HepG2 (cell line): ENCODE results near the gene FGA. TPM values are rescaled to one million over a fixed set of nuclear protein-coding genes. Genes with fewer than 3 reads are reported as not detected.
A peak's percentile ranks its signal among the peaks of the same experiment; 100 is the strongest.

Experiments used
- ATAC-seq: fragments of 200-7000 bp; cut with Tn5 transposase; 3 replicates; pipeline ENCODE4 v1.9.1; 2020; ENCODE audit warnings: mild to moderate bottlenecking, moderate library complexity
- BruUV-seq: library from RNA; stranded (reverse); fragments of 400-500 nt; replicated peaks from 2 replicates; lab custom pipeline; 2021; lab: Mats Ljungman, UMichigan
- CTCF ChIA-PET: fragments of 300-600 bp; formaldehyde crosslinking; extraction: SDS; loops from one replicate; lab custom pipeline; 2021; ENCODE audit warnings: low total read pairs, inconsistent platforms, low intra/inter-chr PET ratio; lab: Yijun Ruan, JAX
- POLR2A ChIA-PET: fragments of 350-600 bp; sonication (Branson Sonifier 250); formaldehyde crosslinking; loops from one replicate; lab custom pipeline; 2020; ENCODE audit warnings: antibody characterized with exemption, inconsistent platforms; lab: Yijun Ruan, JAX
- DNase-seq: peaks from one replicate; pipeline ENCODE4 v3.0.0-alpha.2; 2015; ENCODE audit warnings: low spot score
- FAIRE-seq: peaks from 3 replicates; lab custom pipeline; 2011; peaks lifted over from hg19 to GRCh38; lab: Jason Lieb, UNC
- H2AFZ ChIP-seq: one replicate; pipeline ENCODE4 v1.6.1; 2011; ENCODE audit warnings: low read length, inconsistent platforms
- H3K27ac ChIP-seq: fragments of 300-600 bp; 3 replicates; pipeline ENCODE4 v1.8.0; 2011; ENCODE audit warnings: mixed run types, mild to moderate bottlenecking, mixed read lengths, low read length, inconsistent platforms; ENCODE audit not compliant: insufficient read depth; ENCODE audit errors: extremely low read length
- H3K27me3 ChIP-seq, 2 experiments: fragments of 200-600 bp in 1 of 2; 2 replicates in 1 of 2; 3 replicates in 1 of 2; pipeline versions ENCODE4 v1.6.0 to v1.8.0; 2011; ENCODE audit warnings: low read length in 2 of 2, mild to moderate bottlenecking in 2 of 2, moderate library complexity in 2 of 2, inconsistent platforms in 1 of 2; ENCODE audit not compliant: insufficient read depth in 2 of 2, control insufficient read depth in 1 of 2
- H3K36me3 ChIP-seq, 2 experiments: fragments of 200-600 bp in 1 of 2; replicated peaks in 1 of 2; 2 replicates in 1 of 2; 3 replicates in 1 of 2; pipeline versions ENCODE4 v1.5.1 to v1.8.0; 2011; ENCODE audit warnings: low read length in 2 of 2, inconsistent platforms in 1 of 2; ENCODE audit not compliant: insufficient read depth in 2 of 2, control insufficient read depth in 1 of 2
- H3K4me1 ChIP-seq: 2 replicates; pipeline ENCODE4 v1.5.1; 2012; ENCODE audit warnings: low read length, inconsistent platforms; ENCODE audit not compliant: insufficient read depth
- H3K4me2 ChIP-seq: 2 replicates; pipeline ENCODE4 v1.6.0; 2011; ENCODE audit warnings: low read depth, low read length, inconsistent platforms
- H3K4me3 ChIP-seq, 3 experiments: fragments of 200-600 bp in 1 of 3; sonication (generic), shearing (Covaris generic) in 1 of 3; replicated peaks in 1 of 3; 2 replicates each; pipeline ENCODE4 v1.5.1; 2011 to 2016; ENCODE audit warnings: low read length in 3 of 3, inconsistent platforms in 2 of 3, low read depth in 2 of 3, mild to moderate bottlenecking in 2 of 3, control low read depth in 1 of 3, mixed read lengths in 1 of 3; ENCODE audit not compliant: insufficient read depth in 1 of 3
- H3K79me2 ChIP-seq: one replicate; pipeline ENCODE4 v1.6.1; 2011; ENCODE audit warnings: low read length, inconsistent platforms; ENCODE audit not compliant: insufficient read depth
- H3K9ac ChIP-seq: 2 replicates; pipeline ENCODE4 v1.6.0; 2011; ENCODE audit warnings: mild to moderate bottlenecking, low read depth, low read length, inconsistent platforms; ENCODE audit not compliant: insufficient read depth
- H3K9me3 ChIP-seq: 2 replicates; pipeline ENCODE4 v1.5.1; 2012; ENCODE audit warnings: mild to moderate bottlenecking, low read length
- H4K20me1 ChIP-seq: 2 replicates; pipeline ENCODE4 v1.6.0; 2011; ENCODE audit warnings: inconsistent platforms, mild to moderate bottlenecking, low read length, moderate library complexity; ENCODE audit not compliant: insufficient read depth
- BRCA1 ChIP-seq: sonication (generic); formaldehyde crosslinking; IDR thresholded peaks from 2 replicates; pipeline ENCODE4 v1.4.0; 2020; ENCODE audit warnings: missing genetic modification reagents
- KAT8 ChIP-seq: IDR thresholded peaks from 2 replicates; pipeline ENCODE4 v1.6.1; 2016; ENCODE audit warnings: missing genetic modification reagents, missing compliant biosample characterization
- MAF1 ChIP-seq: sonication (generic); formaldehyde crosslinking; IDR thresholded peaks from 2 replicates; pipeline ENCODE4 v1.5.0; 2020; ENCODE audit warnings: missing genetic modification reagents, borderline replicate concordance
- MAZ ChIP-seq, 2 experiments: sonication (generic) in 1 of 2; formaldehyde crosslinking in 1 of 2; IDR thresholded peaks; 2 replicates each; pipeline versions ENCODE4 v1.5.0 to v1.6.1; 2012 to 2020; ENCODE audit warnings: low read depth in 2 of 2, mild to moderate bottlenecking in 2 of 2, borderline replicate concordance in 1 of 2, improper control_type of control experiment in 1 of 2, low read length in 1 of 2, missing genetic modification reagents in 1 of 2, moderate library complexity in 1 of 2
- NCOA1 ChIP-seq: sonication (generic); formaldehyde crosslinking; IDR thresholded peaks from 2 replicates; pipeline ENCODE4 v1.9.0; 2021; ENCODE audit warnings: missing genetic modification reagents
- NCOA5 ChIP-seq: sonication (generic); formaldehyde crosslinking; IDR thresholded peaks from 2 replicates; pipeline ENCODE4 v1.4.0; 2020; ENCODE audit warnings: missing genetic modification reagents
- NFKBIZ ChIP-seq: IDR thresholded peaks from 2 replicates; pipeline ENCODE4 v1.6.1; 2018; ENCODE audit warnings: missing genetic modification reagents, missing compliant biosample characterization
- NR1H2 ChIP-seq: sonication (generic); formaldehyde crosslinking; IDR thresholded peaks from 2 replicates; pipeline ENCODE4 v1.8.1; 2022; ENCODE audit warnings: low read depth, missing genetic modification reagents, borderline replicate concordance
- POLR2AphosphoS2 ChIP-seq: IDR thresholded peaks from 2 replicates; pipeline ENCODE4 v1.6.1; 2011; ENCODE audit warnings: low read depth, low read length, improper control_type of control experiment
- SOX5 ChIP-seq: IDR thresholded peaks from 2 replicates; pipeline ENCODE4 v1.6.1; 2016; ENCODE audit warnings: borderline replicate concordance
- SRSF1 ChIP-seq: fragments of 200-400 bp; formaldehyde crosslinking; optimal IDR thresholded peaks from 2 replicates; pipeline ENCODE3; 2017; ENCODE audit warnings: mild to moderate bottlenecking, low read depth, low read length, moderate library complexity
- ZBTB38 ChIP-seq: sonication (generic); formaldehyde crosslinking; IDR thresholded peaks from 2 replicates; pipeline ENCODE4 v1.5.1; 2020; ENCODE audit warnings: mild to moderate bottlenecking, missing genetic modification reagents
- ZNF10 ChIP-seq: sonication (generic); formaldehyde crosslinking; IDR thresholded peaks from 2 replicates; pipeline ENCODE4 v1.4.0; 2020; ENCODE audit warnings: mild to moderate bottlenecking, low read depth, missing genetic modification reagents, borderline replicate concordance
- ZNF329 ChIP-seq: sonication (generic); formaldehyde crosslinking; IDR thresholded peaks from 2 replicates; pipeline ENCODE4 v1.9.0; 2021; ENCODE audit warnings: low read depth, mild to moderate bottlenecking, missing genetic modification reagents
- ZNF510 ChIP-seq: sonication (generic); formaldehyde crosslinking; IDR thresholded peaks from 2 replicates; pipeline ENCODE4 v1.4.0; 2020; ENCODE audit warnings: low read depth, mild to moderate bottlenecking, missing genetic modification reagents
- ZNF790 ChIP-seq: sonication (generic); formaldehyde crosslinking; IDR thresholded peaks from 2 replicates; pipeline ENCODE4 v1.8.0; 2022; ENCODE audit warnings: missing genetic modification reagents, mild to moderate bottlenecking, borderline replicate concordance
- WGBS: methylation state at CpG from one replicate; pipeline ENCODE4 v1.1.6; 2017; ENCODE audit warnings: low lambda C conversion rate; 5-methylcytosine and 5-hydroxymethylcytosine counted together
- in situ Hi-C: cut with HindIII; loops from 2 replicates; pipeline ENCODE4 v1.10.0; 2017; ENCODE audit warnings: low pct_unique_long_range_greater_than_20kb; ENCODE audit not compliant: extremely low pct_ligation_motif_present
- intact Hi-C: fragments of 100-400 bp; cut with micrococcal nuclease; formaldehyde crosslinking; loops from one replicate; pipeline ENCODE4 v1.10.0; 2022; ENCODE audit not compliant: unreplicated experiment
- polyA plus RNA-seq, 8 experiments: library from polyadenylated mRNA; depleted of rRNA in 3 of 8; stranded (reverse) in 7 of 8; unstranded in 1 of 8; fragments of >200 nt; fragmentation: Illumina TruSeq in 4 of 8; extraction: Trizol in 4 of 8; gene quantifications; 2 replicates each; pipeline versions ENCODE4 v1.2.1 to v1.2.3, GENCODE V29; 2011 to 2016; ENCODE audit warnings: low read depth in 4 of 8, missing spikeins in 1 of 8, mixed read lengths in 1 of 8; ENCODE audit not compliant: insufficient read depth in 1 of 8
- total RNA-seq, 5 experiments: library from RNA; depleted of rRNA; stranded (reverse); fragments of >200 nt; fragmentation: Illumina TruSeq; extraction: Trizol; gene quantifications; 2 replicates each; pipeline ENCODE4 v1.2.3, GENCODE V29; 2016; ENCODE audit warnings: low read depth in 1 of 5
- TF ChIP-seq, protein P1 (sequence below): sonication (generic); formaldehyde crosslinking; IDR thresholded peaks from 2 replicates; pipeline ENCODE4 v1.4.0; 2020; ENCODE audit warnings: missing genetic modification reagents
- TF ChIP-seq, protein P2 (sequence below): sonication (generic); formaldehyde crosslinking; IDR thresholded peaks from 2 replicates; pipeline ENCODE4 v1.8.1; 2022; ENCODE audit warnings: mild to moderate bottlenecking, missing genetic modification reagents

The FGA gene
- total and polyA plus RNA-seq, 2 of the 13 experiments (the other 11 are each of a cell fraction or from before 2014, with no cell fraction given), result 640 to 1,523 TPM

DNA sequence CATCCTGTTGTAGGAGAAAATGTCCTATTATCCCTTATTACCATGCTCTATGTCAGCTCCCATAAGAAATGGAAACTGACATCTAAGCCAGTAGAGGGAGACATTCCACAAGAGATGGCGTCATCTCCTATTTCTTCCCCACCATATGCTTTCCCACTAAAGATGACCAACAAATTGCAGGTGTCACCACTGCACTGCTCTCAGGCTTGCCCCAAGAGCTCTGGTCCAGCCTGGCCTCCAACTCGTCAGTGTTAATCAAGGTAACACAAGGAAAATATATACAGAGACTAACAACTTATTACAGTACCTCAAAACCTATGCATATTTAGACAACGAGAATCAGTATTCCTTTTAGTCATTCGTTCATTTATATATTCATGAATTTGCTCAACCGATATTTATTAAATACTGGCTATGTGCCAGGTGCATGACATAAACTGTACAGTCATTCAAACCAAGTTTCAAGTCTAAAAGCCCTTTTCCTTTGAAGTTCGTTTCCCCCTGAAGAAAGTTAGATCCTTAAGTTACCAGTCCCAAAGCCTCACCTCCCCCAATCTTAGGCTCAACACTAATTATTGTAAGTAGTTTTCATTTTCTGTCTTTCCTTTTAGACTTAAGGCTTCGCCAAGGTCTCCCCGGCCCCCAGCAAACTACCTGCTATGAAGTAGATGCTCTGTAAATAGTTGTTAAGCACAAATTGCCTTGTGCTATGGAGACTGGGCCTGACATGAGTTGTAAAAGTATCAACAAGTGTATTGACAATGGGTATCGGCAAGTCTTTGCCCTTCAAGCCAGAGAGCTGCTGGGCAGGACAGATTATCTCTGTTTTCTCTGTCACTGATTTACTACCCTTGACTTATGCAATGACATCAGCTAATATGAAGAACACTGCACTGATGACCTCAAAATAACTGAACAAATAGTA is 30.8 kb downstream of the FGA start:
- Histone ChIP-seq H3K4me3 (peak overlapping the region in 2 of 3 experiments; percentile 13 to 32; a peak in 2 of 6 replicates), H3K9me3 (no peaks in the 10 kb centered on the region), H4K20me1 (no peaks in the 10 kb centered on the region), H3K4me1 (peaks cover 46% of the 10 kb centered on the region), H3K36me3 (no peaks in the 10 kb centered on the region), H2AFZ (no peak overlapping the region), H3K27ac (peak overlapping the region; percentile 71), H3K79me2 (peaks cover 8% of the 10 kb centered on the region), H3K27me3 (no peaks in the 10 kb centered on the region; a peak in 1 of 5 replicates), H3K4me2 (peak overlapping the region; percentile 71), H3K9ac (peak overlapping the region; percentile 20; the same call in 1 of the 2 replicates)
- in situ Hi-C loops, result loop anchor here (5.0 kb wide), 1 partner anchor 58 kb away; no protein-coding TSS in a partner anchor
- intact Hi-C loops, result loop anchor here (1.0 to 10.0 kb wide), 7 partner anchors 18 to 795 kb away; partner anchors contain the start of gene FGA
- POLR2A ChIA-PET, result interaction anchor here (0.6 to 3.6 kb wide), 20 partner anchors 9 to 101 kb away, joined by 3 to 127 read pairs (median 14); partner anchors contain the start of genes FGA, FGG and PLRG1
- DNase-seq (peak; percentile 96), ATAC-seq (peak; percentile 94), FAIRE-seq (peak; percentile 97)
- CTCF ChIA-PET, result interaction anchor here (0.8 to 3.2 kb wide), 4 partner anchors 17 to 60 kb away, joined by 3 to 233 read pairs (median 4); no protein-coding TSS in a partner anchor
- 2% methylated on average over 9 of the region's 9 CpGs for WGBS
- BruUV-seq, result TSS peak; percentile 72
- TF ChIP-seq ZNF510 (CRISPR knock-in tag) (0 out of 2 replicates have a peak, but pooled peaks have one; percentile 55), SOX5 (CRISPR knock-in tag) (peak; percentile 96), NR1H2 (CRISPR knock-in tag) (no peak), ZNF329 (CRISPR knock-in tag) (0 out of 2 replicates have a peak, but pooled peaks have one; percentile 9), ZNF790 (no peak), NCOA5 (CRISPR knock-in tag) (0 out of 2 replicates have a peak, but pooled peaks have one; percentile 40), ZBTB38 (CRISPR knock-in tag) (no peak), POLR2AphosphoS2 (no peak), NFKBIZ (peak; percentile 80), SRSF1 (no peak), NCOA1 (CRISPR knock-in tag) (no peak), KAT8 (peak; percentile 36; the same call in 1 of the 2 replicates), BRCA1 (CRISPR knock-in tag) (no peak), ZNF10 (CRISPR knock-in tag) (no peak), MAF1 (CRISPR knock-in tag) (0 out of 2 replicates have a peak, but pooled peaks have one; percentile 31), MAZ (IDR thresholded peaks at IDR 0.05; ENCODE audit: borderline replicate concordance, low read depth, low read length) (no peak), MAZ (CRISPR knock-in tag; IDR thresholded peaks at IDR 0.05; ENCODE audit: low read depth) (no peak; the same call in 1 of the 2 replicates)
- TF ChIP-seq, protein P1, sequence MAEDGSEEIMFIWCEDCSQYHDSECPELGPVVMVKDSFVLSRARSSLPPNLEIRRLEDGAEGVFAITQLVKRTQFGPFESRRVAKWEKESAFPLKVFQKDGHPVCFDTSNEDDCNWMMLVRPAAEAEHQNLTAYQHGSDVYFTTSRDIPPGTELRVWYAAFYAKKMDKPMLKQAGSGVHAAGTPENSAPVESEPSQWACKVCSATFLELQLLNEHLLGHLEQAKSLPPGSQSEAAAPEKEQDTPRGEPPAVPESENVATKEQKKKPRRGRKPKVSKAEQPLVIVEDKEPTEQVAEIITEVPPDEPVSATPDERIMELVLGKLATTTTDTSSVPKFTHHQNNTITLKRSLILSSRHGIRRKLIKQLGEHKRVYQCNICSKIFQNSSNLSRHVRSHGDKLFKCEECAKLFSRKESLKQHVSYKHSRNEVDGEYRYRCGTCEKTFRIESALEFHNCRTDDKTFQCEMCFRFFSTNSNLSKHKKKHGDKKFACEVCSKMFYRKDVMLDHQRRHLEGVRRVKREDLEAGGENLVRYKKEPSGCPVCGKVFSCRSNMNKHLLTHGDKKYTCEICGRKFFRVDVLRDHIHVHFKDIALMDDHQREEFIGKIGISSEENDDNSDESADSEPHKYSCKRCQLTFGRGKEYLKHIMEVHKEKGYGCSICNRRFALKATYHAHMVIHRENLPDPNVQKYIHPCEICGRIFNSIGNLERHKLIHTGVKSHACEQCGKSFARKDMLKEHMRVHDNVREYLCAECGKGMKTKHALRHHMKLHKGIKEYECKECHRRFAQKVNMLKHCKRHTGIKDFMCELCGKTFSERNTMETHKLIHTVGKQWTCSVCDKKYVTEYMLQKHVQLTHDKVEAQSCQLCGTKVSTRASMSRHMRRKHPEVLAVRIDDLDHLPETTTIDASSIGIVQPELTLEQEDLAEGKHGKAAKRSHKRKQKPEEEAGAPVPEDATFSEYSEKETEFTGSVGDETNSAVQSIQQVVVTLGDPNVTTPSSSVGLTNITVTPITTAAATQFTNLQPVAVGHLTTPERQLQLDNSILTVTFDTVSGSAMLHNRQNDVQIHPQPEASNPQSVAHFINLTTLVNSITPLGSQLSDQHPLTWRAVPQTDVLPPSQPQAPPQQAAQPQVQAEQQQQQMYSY, result 0 out of 2 replicates have a peak, but pooled peaks have one; percentile 39
- TF ChIP-seq, protein P2, sequence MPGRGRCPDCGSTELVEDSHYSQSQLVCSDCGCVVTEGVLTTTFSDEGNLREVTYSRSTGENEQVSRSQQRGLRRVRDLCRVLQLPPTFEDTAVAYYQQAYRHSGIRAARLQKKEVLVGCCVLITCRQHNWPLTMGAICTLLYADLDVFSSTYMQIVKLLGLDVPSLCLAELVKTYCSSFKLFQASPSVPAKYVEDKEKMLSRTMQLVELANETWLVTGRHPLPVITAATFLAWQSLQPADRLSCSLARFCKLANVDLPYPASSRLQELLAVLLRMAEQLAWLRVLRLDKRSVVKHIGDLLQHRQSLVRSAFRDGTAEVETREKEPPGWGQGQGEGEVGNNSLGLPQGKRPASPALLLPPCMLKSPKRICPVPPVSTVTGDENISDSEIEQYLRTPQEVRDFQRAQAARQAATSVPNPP (CRISPR knock-in tag), result peak; percentile 89; the same call in 1 of the 2 replicates
